Measurements from ENCODE around the gene GBP1.

DNA sequence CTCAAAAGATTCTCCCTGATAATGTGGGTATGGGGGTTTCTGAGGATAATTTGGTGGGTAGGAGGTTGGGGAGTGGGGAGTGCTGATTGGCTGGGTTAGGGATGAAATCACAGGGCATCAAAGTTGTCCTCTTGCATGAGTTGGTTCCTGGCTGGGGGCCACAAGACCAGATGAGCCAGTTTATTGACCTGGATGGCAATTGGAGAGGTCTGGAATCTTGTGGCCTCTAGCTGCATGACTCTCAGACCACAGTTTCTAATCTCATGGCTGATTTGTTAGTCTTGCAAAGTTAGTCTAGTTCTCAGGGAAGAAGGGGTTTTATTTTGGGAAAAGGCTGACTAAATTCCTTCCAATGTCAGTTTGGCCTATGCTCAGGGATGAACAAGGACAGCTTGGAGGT, 3.3 kb upstream of the GBP1 start:
- TF ChIP-seq, protein P1, sequence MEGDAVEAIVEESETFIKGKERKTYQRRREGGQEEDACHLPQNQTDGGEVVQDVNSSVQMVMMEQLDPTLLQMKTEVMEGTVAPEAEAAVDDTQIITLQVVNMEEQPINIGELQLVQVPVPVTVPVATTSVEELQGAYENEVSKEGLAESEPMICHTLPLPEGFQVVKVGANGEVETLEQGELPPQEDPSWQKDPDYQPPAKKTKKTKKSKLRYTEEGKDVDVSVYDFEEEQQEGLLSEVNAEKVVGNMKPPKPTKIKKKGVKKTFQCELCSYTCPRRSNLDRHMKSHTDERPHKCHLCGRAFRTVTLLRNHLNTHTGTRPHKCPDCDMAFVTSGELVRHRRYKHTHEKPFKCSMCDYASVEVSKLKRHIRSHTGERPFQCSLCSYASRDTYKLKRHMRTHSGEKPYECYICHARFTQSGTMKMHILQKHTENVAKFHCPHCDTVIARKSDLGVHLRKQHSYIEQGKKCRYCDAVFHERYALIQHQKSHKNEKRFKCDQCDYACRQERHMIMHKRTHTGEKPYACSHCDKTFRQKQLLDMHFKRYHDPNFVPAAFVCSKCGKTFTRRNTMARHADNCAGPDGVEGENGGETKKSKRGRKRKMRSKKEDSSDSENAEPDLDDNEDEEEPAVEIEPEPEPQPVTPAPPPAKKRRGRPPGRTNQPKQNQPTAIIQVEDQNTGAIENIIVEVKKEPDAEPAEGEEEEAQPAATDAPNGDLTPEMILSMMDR (IDR thresholded peaks at IDR 0.05 in 2 of 3, conservative IDR thresholded peaks at IDR 0.05 in 1 of 3; ENCODE audit: borderline replicate concordance in 1 of 3, insufficient read depth in 1 of 3, low read depth in 2 of 3, low read length in 2 of 3), result no peak
- TF ChIP-seq POLR2A (IDR thresholded peaks at IDR 0.05; ENCODE audit: borderline replicate concordance, extremely low read depth, insufficient read depth, insufficient read length), result no peak
- no peak for TF ChIP-seq CEBPB (IDR thresholded peaks at IDR 0.05; ENCODE audit: low read depth)
- no peak for TF ChIP-seq MAX (IDR thresholded peaks at IDR 0.05)
- TF ChIP-seq SIN3A (IDR thresholded peaks at IDR 0.05; ENCODE audit: low read depth), result no peak
- TF ChIP-seq EZH2 (IDR thresholded peaks at IDR 0.05), result no peak
- no peak for TF ChIP-seq REST (IDR thresholded peaks at IDR 0.05; ENCODE audit: low read depth)
- TF ChIP-seq EZH2phosphoT487 (IDR thresholded peaks at IDR 0.05; ENCODE audit: borderline replicate concordance), result no peak
- TF ChIP-seq RAD21 (IDR thresholded peaks at IDR 0.05; ENCODE audit: low read depth), result no peak
- TF ChIP-seq YY1 (IDR thresholded peaks at IDR 0.05; ENCODE audit: extremely low read depth, insufficient replicate concordance, low read depth, low read length), result no peak
- TF ChIP-seq POLR2AphosphoS5 (IDR thresholded peaks at IDR 0.05; ENCODE audit: low read depth, low read length), result no peak
- TF ChIP-seq, protein P2, sequence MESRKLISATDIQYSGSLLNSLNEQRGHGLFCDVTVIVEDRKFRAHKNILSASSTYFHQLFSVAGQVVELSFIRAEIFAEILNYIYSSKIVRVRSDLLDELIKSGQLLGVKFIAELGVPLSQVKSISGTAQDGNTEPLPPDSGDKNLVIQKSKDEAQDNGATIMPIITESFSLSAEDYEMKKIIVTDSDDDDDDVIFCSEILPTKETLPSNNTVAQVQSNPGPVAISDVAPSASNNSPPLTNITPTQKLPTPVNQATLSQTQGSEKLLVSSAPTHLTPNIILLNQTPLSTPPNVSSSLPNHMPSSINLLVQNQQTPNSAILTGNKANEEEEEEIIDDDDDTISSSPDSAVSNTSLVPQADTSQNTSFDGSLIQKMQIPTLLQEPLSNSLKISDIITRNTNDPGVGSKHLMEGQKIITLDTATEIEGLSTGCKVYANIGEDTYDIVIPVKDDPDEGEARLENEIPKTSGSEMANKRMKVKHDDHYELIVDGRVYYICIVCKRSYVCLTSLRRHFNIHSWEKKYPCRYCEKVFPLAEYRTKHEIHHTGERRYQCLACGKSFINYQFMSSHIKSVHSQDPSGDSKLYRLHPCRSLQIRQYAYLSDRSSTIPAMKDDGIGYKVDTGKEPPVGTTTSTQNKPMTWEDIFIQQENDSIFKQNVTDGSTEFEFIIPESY (IDR thresholded peaks at IDR 0.05; ENCODE audit: extremely low read depth, insufficient replicate concordance, low read length), result no peak
- no peak for TF ChIP-seq ZNF274 (IDR thresholded peaks at IDR 0.05; ENCODE audit: low read depth, low read length)

Data from HCT116 (cell line).